GM12874 (cell line): Measurements from ENCODE around the gene ENG.

ENCODE experiments used
- TF ChIP-seq, protein P1 (sequence below): IDR thresholded peaks from 2 replicates; pipeline ENCODE4 v1.5.1; 2011; ENCODE audit warnings: low read depth, mild to moderate bottlenecking, control low read depth, low read length, moderate library complexity; ENCODE audit not compliant: insufficient read depth

The ENG gene

GRCh38 chr9:127848756-127849504 is 5.5 kb downstream of the ENG start:
- TF ChIP-seq, protein P1, sequence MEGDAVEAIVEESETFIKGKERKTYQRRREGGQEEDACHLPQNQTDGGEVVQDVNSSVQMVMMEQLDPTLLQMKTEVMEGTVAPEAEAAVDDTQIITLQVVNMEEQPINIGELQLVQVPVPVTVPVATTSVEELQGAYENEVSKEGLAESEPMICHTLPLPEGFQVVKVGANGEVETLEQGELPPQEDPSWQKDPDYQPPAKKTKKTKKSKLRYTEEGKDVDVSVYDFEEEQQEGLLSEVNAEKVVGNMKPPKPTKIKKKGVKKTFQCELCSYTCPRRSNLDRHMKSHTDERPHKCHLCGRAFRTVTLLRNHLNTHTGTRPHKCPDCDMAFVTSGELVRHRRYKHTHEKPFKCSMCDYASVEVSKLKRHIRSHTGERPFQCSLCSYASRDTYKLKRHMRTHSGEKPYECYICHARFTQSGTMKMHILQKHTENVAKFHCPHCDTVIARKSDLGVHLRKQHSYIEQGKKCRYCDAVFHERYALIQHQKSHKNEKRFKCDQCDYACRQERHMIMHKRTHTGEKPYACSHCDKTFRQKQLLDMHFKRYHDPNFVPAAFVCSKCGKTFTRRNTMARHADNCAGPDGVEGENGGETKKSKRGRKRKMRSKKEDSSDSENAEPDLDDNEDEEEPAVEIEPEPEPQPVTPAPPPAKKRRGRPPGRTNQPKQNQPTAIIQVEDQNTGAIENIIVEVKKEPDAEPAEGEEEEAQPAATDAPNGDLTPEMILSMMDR, result no peak

- TF ChIP-seq, protein P1, result no peak
Observed at GRCh38 chr9:127847833-127848755, 6.4 kb downstream of the ENG start.

- TF ChIP-seq, protein P1, result no peak
Observed at GRCh38 chr9:127847178-127847510, 7.3 kb downstream of the ENG start.

DNA sequence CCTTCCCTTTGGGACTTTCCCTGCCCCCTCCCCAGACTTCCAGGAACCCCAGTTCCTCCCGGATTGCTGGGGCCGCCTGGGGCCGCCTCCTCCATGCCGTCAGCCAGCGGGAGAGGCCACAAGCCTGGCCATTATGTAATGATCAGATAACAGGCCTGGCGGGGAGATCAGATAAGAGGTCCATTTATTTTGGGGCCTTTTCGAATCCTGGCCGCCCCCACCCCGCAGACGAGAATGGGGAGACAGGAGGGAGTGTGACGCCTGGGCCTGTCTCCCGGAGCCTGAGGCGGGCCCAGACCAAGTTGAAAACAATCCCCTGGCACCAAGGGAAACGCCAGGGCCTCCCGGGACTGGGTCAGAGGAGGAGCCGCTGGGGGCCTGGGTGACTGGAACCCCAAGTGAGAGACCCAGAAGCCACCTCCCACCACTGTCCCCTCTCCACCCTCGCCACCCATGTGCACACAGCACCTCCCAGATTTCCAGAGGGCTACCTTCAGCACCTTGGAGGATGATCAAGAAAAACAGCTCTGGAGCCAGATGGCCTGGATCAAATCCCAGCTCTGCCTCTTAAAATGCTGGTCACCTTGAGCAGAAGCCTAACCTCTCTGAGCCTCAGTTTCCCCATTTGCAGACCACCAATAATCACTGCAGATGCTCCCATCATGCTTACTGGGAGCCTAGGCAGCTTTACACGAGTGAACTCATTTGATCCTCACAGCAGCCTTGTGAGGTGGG is 7.8 kb downstream of the ENG start:
- TF ChIP-seq, protein P1, result no peak

- TF ChIP-seq, protein P1, result no peak
Observed at GRCh38 chr9:127844821-127845359, 9.6 kb downstream of the ENG start.

DNA sequence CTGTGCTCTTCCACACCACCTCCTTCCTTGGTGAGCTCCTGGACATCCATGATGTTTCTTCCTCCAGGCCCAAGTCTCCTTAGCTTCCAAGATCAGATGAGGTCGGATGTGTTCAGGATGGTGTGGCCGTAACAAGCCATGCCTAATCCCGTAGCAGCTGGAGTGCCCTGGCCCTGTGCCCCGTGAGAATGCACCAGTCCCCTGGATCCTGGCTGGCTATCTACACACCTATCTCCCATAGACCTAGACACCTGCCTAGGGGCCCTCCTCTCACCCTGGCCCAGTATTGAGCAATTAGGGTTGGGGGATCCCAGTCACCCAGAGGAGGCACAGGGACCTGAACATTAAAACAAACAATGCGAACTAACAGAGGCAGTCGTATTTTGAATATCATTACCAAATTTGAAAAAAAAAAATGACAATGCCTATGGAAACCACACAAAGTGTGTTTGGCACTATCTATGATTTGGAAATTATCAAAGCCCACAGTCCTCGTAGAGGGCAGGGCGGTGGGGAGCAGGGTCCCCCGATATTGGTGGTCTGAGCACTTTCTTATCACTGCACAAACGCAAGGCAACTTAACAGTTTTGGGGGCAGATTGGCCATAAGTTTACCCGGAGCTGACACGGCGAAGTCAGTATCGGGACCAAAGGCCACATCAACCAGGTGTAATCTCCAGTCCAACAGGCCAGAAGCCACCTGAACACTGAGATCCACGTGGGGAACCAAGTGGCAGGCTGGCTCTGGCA is 13.2 kb downstream of the ENG start:
- TF ChIP-seq, protein P1, result no peak
